Inflammatory macrophage (primary cell): Measurements from ENCODE around the gene CMTM1.
"Not testable (repeated sequence)": the region's sequence is repeated elsewhere in the genome, so short reads cannot be mapped to it uniquely, and the experiment has no call there.

Experiments used
- DNase-seq, 2 donors: peaks; one replicate each; pipeline ENCODE4 v3.0.0-alpha.2; 2020 to 2022

The CMTM1 gene

GRCh38 chr16:66617010-66617434, 50.8 kb downstream of the CMTM1 start:
- DNase-seq, result no peak

- no peak for DNase-seq
These were observed 51.5 kb downstream of the CMTM1 start for GRCh38 chr16:66617728-66618127.

DNA sequence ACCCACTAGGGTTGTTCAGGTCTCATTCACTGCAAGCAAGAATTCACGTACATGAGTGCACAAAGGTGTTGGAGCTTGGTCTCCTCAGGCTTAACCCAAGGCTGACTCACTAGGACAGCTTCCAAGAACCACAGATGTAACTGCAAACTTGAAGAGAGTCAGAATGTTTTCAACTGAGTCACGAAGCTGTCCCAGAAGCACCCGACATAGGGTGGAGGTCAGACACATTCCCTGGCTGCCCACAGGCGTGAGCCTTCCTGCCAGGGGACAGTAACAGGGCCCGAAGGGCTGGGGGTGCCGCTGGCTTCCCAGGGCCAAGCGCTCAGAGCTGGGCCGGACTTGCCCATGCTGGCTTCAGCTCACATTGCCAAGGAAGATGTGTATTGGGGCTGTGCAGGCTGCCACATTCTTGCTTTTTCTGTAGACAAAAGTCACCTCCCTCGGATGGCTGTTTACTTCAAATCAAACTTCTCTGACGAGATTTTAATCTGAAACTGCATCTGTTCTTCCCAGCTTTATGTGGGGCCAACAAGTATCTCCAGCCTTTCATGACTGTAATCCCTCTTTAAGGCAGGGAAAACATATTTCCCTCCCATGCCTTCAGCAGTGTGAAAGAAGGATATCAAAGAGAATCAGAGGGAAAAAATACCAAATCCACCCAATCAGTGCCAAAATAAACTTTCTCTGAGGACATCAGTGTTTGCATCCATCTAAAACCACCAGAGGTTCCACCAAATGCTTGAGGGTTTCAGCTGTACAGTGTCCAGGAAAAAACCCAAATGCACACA, 52.5 kb downstream of the CMTM1 start:
- DNase-seq, result no peak

- DNase-seq, result peak; percentile 43 to 51
These were observed 53.5 kb downstream of the CMTM1 start for GRCh38 chr16:66619534-66620428.

DNA sequence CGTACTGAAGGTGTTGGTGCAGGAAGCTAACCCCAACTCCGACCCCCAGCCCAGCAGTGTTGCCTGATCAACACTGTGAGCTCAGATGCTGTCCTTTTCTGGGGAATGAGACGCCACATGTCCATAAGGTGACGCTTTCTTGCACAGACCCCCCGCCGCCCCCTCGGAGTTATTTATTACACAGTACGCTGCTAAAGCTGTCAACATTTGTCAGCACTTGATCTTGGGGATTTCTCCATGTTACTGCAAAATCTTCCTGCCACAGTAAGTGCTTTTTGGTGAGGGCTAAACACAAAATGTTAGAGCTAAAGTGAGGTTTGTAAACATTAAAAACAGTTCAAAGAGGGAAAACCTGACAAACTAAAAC, 54.2 kb downstream of the CMTM1 start:
- DNase-seq, result no peak

GRCh38 chr16:66621973-66622372, 55.7 kb downstream of the CMTM1 start:
- DNase-seq, result no peak

DNA sequence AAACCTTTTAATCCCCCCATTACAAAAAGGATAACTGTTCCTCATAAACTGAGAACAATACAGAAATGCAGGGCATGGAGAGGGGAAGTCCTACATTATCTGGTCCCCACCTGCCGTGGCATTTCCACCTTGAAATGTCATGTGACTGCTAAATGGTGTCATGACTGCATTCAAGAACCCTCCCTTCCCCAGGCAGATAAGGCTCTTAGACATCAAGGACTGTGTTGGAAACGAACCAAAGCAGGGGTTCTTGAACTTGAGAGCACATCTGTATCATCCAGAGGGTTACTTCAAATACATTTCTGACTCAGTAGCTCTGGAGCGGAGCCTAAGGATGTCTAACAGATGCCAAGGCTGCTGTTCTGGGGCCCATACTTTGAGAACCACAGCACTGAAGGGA, 56.6 kb downstream of the CMTM1 start:
- DNase-seq, result no peak

GRCh38 chr16:66623755-66624154, 57.5 kb downstream of the CMTM1 start:
- no peak for DNase-seq

- DNase-seq, result not testable (repeated sequence)
These were observed 61.6 kb downstream of the CMTM1 start for GRCh38 chr16:66627611-66628378.
